HCT116 (cell line): ENCODE data around the gene NEB.

ENCODE experiments used
- CEBPB ChIP-seq: IDR thresholded peaks from 2 replicates; pipeline ENCODE4 v1.6.1; 2012; ENCODE audit warnings: low read depth
- EGR1 ChIP-seq: IDR thresholded peaks from 2 replicates; pipeline ENCODE4 v1.6.1; 2012; ENCODE audit warnings: low read depth
- EZH2 ChIP-seq: fragments of 200-600 bp; sonication (generic); IDR thresholded peaks from 2 replicates; pipeline ENCODE4 v1.6.1; 2017; ENCODE audit warnings: antibody characterized with exemption, mixed run types
- EZH2phosphoT487 ChIP-seq: fragments of 200-600 bp; IDR thresholded peaks from 2 replicates; pipeline ENCODE4 v1.6.1; 2018; ENCODE audit warnings: antibody characterized with exemption, borderline replicate concordance
- POLR2A ChIP-seq: IDR thresholded peaks from 2 replicates; pipeline ENCODE4 v1.7.0; 2011; ENCODE audit warnings: borderline replicate concordance; ENCODE audit not compliant: insufficient read depth, insufficient read length; ENCODE audit errors: extremely low read depth
- POLR2AphosphoS5 ChIP-seq: IDR thresholded peaks from 2 replicates; pipeline ENCODE4 v1.6.1; 2011; ENCODE audit warnings: mild to moderate bottlenecking, low read depth, low read length, moderate library complexity
- RAD21 ChIP-seq: IDR thresholded peaks from 2 replicates; pipeline ENCODE4 v1.6.1; 2012; ENCODE audit warnings: low read depth, mild to moderate bottlenecking
- YY1 ChIP-seq: IDR thresholded peaks from 2 replicates; pipeline ENCODE4 v1.6.1; 2011; ENCODE audit warnings: low read length, low read depth, moderate library complexity, mild to moderate bottlenecking; ENCODE audit not compliant: insufficient replicate concordance; ENCODE audit errors: extremely low read depth
- TF ChIP-seq, protein P1 (sequence below): IDR thresholded peaks from 2 replicates; pipeline ENCODE4 v1.6.1; 2012
- TF ChIP-seq, protein P2 (sequence below), 3 experiments: fragments of 200-600 bp in 1 of 3; sonication (generic) in 1 of 3; IDR thresholded peaks in 2 of 3; conservative IDR thresholded peaks in 1 of 3; 2 replicates each; pipeline ENCODE4 v1.5.1; 2012 to 2017; ENCODE audit warnings: low read depth in 2 of 3, low read length in 2 of 3, antibody characterized with exemption in 1 of 3, borderline replicate concordance in 1 of 3, control low read depth in 1 of 3, mild to moderate bottlenecking in 1 of 3, mixed read lengths in 1 of 3, mixed run types in 1 of 3, moderate library complexity in 1 of 3; ENCODE audit not compliant: insufficient read depth in 1 of 3
- TF ChIP-seq, protein P3 (sequence below): IDR thresholded peaks from 2 replicates; pipeline ENCODE4 v1.6.1; 2012
- TF ChIP-seq, protein P4 (sequence below): IDR thresholded peaks from 2 replicates; pipeline ENCODE4 v1.6.1; 2012; ENCODE audit warnings: low read depth

DNA sequence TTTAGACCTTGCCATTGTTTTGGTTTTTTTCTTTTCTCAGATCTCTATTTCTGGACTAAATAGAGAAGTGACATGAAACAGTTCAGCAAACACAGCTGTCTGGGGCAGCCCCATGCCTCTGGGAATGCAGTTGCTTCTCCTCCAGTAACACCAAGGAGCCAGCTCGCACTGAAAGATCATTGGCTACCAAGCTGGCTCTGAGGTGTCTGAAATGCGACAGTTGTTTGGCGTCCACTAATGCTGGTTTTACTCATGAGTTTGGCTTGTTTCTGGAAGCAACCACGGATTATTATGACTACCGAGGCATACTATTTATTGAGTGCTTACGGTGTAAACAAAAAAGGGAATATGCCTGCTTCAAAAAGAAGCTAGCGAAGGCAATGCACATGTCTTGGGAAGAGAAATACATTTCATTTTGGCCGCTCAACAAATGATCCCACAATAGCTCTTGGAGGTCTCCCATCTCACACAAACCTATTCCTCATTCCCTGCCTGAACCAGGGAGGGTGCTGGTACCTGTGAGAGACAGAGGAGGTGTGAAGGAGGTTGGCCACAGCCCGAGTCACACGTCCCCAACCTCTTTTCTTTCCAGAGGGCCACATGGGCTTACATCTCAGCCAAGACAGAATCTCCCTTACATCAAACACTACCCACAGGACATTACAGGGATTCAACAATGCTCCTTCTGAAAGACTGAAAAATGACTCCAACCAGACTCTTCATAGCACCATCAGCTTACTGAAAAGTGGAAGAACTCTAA lies 37.5 kb upstream of the NEB start:
- TF ChIP-seq RAD21 (no peak), EZH2phosphoT487 (no peak), POLR2A (no peak), YY1 (no peak), EGR1 (no peak), CEBPB (no peak), POLR2AphosphoS5 (no peak), EZH2 (no peak)
- TF ChIP-seq, protein P1, sequence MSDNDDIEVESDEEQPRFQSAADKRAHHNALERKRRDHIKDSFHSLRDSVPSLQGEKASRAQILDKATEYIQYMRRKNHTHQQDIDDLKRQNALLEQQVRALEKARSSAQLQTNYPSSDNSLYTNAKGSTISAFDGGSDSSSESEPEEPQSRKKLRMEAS, result no peak
- TF ChIP-seq, protein P2, sequence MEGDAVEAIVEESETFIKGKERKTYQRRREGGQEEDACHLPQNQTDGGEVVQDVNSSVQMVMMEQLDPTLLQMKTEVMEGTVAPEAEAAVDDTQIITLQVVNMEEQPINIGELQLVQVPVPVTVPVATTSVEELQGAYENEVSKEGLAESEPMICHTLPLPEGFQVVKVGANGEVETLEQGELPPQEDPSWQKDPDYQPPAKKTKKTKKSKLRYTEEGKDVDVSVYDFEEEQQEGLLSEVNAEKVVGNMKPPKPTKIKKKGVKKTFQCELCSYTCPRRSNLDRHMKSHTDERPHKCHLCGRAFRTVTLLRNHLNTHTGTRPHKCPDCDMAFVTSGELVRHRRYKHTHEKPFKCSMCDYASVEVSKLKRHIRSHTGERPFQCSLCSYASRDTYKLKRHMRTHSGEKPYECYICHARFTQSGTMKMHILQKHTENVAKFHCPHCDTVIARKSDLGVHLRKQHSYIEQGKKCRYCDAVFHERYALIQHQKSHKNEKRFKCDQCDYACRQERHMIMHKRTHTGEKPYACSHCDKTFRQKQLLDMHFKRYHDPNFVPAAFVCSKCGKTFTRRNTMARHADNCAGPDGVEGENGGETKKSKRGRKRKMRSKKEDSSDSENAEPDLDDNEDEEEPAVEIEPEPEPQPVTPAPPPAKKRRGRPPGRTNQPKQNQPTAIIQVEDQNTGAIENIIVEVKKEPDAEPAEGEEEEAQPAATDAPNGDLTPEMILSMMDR (IDR thresholded peaks at IDR 0.05 in 2 of 3, conservative IDR thresholded peaks at IDR 0.05 in 1 of 3; ENCODE audit: borderline replicate concordance in 1 of 3, insufficient read depth in 1 of 3, low read depth in 2 of 3, low read length in 2 of 3), result no peak
- TF ChIP-seq, protein P3, sequence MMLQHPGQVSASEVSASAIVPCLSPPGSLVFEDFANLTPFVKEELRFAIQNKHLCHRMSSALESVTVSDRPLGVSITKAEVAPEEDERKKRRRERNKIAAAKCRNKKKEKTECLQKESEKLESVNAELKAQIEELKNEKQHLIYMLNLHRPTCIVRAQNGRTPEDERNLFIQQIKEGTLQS, result no peak
- TF ChIP-seq, protein P4, sequence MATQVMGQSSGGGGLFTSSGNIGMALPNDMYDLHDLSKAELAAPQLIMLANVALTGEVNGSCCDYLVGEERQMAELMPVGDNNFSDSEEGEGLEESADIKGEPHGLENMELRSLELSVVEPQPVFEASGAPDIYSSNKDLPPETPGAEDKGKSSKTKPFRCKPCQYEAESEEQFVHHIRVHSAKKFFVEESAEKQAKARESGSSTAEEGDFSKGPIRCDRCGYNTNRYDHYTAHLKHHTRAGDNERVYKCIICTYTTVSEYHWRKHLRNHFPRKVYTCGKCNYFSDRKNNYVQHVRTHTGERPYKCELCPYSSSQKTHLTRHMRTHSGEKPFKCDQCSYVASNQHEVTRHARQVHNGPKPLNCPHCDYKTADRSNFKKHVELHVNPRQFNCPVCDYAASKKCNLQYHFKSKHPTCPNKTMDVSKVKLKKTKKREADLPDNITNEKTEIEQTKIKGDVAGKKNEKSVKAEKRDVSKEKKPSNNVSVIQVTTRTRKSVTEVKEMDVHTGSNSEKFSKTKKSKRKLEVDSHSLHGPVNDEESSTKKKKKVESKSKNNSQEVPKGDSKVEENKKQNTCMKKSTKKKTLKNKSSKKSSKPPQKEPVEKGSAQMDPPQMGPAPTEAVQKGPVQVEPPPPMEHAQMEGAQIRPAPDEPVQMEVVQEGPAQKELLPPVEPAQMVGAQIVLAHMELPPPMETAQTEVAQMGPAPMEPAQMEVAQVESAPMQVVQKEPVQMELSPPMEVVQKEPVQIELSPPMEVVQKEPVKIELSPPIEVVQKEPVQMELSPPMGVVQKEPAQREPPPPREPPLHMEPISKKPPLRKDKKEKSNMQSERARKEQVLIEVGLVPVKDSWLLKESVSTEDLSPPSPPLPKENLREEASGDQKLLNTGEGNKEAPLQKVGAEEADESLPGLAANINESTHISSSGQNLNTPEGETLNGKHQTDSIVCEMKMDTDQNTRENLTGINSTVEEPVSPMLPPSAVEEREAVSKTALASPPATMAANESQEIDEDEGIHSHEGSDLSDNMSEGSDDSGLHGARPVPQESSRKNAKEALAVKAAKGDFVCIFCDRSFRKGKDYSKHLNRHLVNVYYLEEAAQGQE, result no peak
